Measurements from ENCODE around the gene LEF1. TPM values are rescaled to one million over a fixed set of nuclear protein-coding genes. Genes with fewer than 3 reads are reported as not detected.

Gene LEF1
- total and polyA plus RNA-seq, 2 experiments from 2014 or later: 0.50 to 0.73 TPM

GRCh38 chr4:108146819-108147218, 21.9 kb downstream of the LEF1 start:
- H3K27ac Mint-ChIP-seq: no peak overlapping the region
- no peak overlapping the region for H3K4me3 Mint-ChIP-seq
- H3K9me3 Mint-ChIP-seq: no peaks in the 10 kb centered on the region
- H3K4me1 Mint-ChIP-seq: peaks cover 30% of the 10 kb centered on the region
- Histone ChIP-seq H3K36me3 (ENCODE audit: insufficient read depth) (no peaks in the 10 kb centered on the region), H3K9me2 (ENCODE audit: insufficient read depth) (no peaks in the 10 kb centered on the region), H3K27ac (ENCODE audit: low read depth) (no peak overlapping the region), H2AFZ (no peak overlapping the region), H3K4me2 (no peak overlapping the region), H3K4me1 (ENCODE audit: insufficient read depth) (peaks cover 30% of the 10 kb centered on the region), H3K79me2 (replicated peaks; ENCODE audit: insufficient read depth) (no peaks in the 10 kb centered on the region), H3K27me3 (ENCODE audit: insufficient read depth) (peaks cover 25% of the 10 kb centered on the region; the same call in 1 of the 2 replicates), H3F3A (replicated peaks; ENCODE audit: low read depth) (no peaks in the 10 kb centered on the region), H4K20me1 (replicated peaks; ENCODE audit: insufficient read depth) (no peaks in the 10 kb centered on the region), H3K4me3 (no peak overlapping the region)
- DNase-seq (ENCODE audit: low spot score): peak; percentile 57
- TF ChIP-seq NANOG (IDR thresholded peaks at IDR 0.05; ENCODE audit: borderline replicate concordance): no peak
- no peak for TF ChIP-seq POLR2AphosphoS5 (IDR thresholded peaks at IDR 0.05; ENCODE audit: low read depth)
- H3K36me3 Mint-ChIP-seq (ENCODE audit: low read depth): no peaks in the 10 kb centered on the region
- peak; percentile 93 for ATAC-seq
- H3K27me3 Mint-ChIP-seq (ENCODE audit: insufficient read depth, low read depth, poor library complexity): peaks cover 3% of the 10 kb centered on the region

GRCh38 chr4:108146336-108146735, 22.4 kb downstream of the LEF1 start:
- Mint-ChIP-seq H3K27ac (no peak overlapping the region), H3K4me3 (no peak overlapping the region), H3K9me3 (no peaks in the 10 kb centered on the region), H3K27me3 (ENCODE audit: insufficient read depth, low read depth, poor library complexity) (peaks cover 3% of the 10 kb centered on the region), H3K36me3 (ENCODE audit: low read depth) (no peaks in the 10 kb centered on the region), H3K4me1 (peaks cover 34% of the 10 kb centered on the region)
- DNase-seq (ENCODE audit: low spot score) (no peak), ATAC-seq (no peak)
- no peaks in the 10 kb centered on the region for H4K20me1 ChIP-seq (replicated peaks; ENCODE audit: insufficient read depth)
- no peaks in the 10 kb centered on the region for H3F3A ChIP-seq (replicated peaks; ENCODE audit: low read depth)
- H3K9me2 ChIP-seq (ENCODE audit: insufficient read depth): no peaks in the 10 kb centered on the region
- no peak overlapping the region for H3K4me2 ChIP-seq
- H3K36me3 ChIP-seq (ENCODE audit: insufficient read depth): no peaks in the 10 kb centered on the region
- H3K27me3 ChIP-seq (ENCODE audit: insufficient read depth): peaks cover 25% of the 10 kb centered on the region; the same call in 1 of the 2 replicates
- H3K27ac ChIP-seq (ENCODE audit: low read depth): no peak overlapping the region
- no peak overlapping the region for H3K4me3 ChIP-seq
- no peaks in the 10 kb centered on the region for H3K79me2 ChIP-seq (replicated peaks; ENCODE audit: insufficient read depth)
- no peak overlapping the region for H2AFZ ChIP-seq
- peaks cover 34% of the 10 kb centered on the region for H3K4me1 ChIP-seq (ENCODE audit: insufficient read depth)
- TF ChIP-seq JUNB (IDR thresholded peaks at IDR 0.05; ENCODE audit: unreplicated experiment) (no peak), POLR2AphosphoS5 (IDR thresholded peaks at IDR 0.05; ENCODE audit: low read depth) (no peak), ZNF331 (CRISPR knock-in tag; IDR thresholded peaks at IDR 0.05; ENCODE audit: low read depth) (no peak), NANOG (IDR thresholded peaks at IDR 0.05; ENCODE audit: borderline replicate concordance) (no peak), ETS1 (IDR thresholded peaks at IDR 0.05) (no peak), EZH2 (IDR thresholded peaks at IDR 0.05; ENCODE audit: low read depth, unreplicated experiment) (no peak), STAT1 (IDR thresholded peaks at IDR 0.05; ENCODE audit: unreplicated experiment) (no peak), REST (IDR thresholded peaks at IDR 0.05; ENCODE audit: unreplicated experiment) (no peak), CREB1 (CRISPR knock-in tag; IDR thresholded peaks at IDR 0.05; ENCODE audit: low read depth) (no peak), CTCF (conservative IDR thresholded peaks at IDR 0.05; ENCODE audit: low read depth in 2 of 2) (no peak)

All from GM23338 (cell line).